GM18498 (cell line): ENCODE measurements around the gene GLI3.

Experiments
- ATAC-seq: cut with Tn5 transposase; IDR thresholded peaks from one replicate; pipeline ENCODE4 v1.9.1; 2021; ENCODE audit warnings: mild to moderate bottlenecking, moderate library complexity; ENCODE audit not compliant: unreplicated experiment

The GLI3 gene

DNA sequence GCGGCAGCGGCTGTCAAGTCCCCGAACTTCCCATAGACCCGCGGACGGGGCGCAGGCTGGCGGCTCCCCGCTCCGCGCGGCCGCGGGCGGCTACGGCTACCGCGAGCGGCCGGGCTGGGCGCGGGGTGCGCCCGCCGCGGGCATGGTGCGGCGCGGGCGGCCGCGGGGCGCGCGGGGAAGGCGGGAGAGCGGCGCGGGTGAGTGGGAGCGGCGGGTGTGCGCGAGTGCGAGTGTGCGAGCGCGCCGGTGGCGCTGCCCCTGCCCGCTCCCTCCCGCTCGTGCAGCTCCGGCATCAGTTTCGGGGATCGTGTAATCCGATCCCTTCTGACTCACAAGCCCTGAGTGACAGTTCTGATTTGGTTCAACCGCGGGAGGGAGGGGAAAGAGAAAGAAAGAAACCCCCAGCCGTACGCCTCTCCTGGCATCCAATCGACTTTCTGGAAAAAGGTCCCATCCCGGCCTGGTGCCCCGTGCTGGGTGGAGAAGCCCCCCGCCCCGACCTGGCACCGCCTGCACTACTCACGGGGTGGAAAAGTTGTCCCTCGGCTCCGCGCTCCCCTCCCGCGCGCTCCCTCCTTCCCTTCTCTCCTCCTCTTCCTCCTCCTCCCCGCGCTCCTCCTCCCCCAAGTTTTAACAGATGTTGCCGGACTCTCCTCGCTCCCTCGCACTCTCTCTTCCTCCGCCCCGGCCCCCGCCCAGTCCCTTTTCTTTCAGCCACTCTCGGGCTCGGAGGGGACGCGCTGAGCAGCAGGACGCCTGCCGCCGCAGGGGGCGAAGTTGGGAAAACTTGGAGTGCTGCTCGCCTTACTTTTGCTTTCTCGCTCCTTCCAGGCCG lies at the start of gene GLI3:
Gene GLI3 (minus strand): TSS at position 234 of the 835 bp plus-strand sequence. CDS start 13,956 bp downstream, outside the sequence.
- ATAC-seq = peak; percentile 73

DNA sequence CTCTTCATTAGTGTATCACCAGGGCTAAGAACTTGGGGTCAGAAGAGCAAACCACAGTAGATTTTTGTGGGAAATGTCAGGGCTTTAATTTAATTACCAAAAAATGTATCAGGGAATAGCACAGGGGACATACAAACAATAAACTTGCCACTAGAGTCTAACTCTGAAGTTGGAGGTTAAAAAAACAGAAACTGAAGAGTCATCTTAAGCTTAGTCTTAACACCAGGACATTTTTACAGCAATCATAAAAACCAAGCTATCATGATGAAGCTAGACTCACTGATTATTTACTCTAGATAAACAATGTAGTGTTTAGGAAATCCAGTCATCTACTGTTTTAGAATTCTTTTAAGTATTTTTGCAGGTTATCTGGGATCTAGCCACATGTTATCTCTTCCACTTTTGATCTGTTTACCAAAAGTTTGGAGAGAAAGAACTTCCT lies 48.4 kb upstream of the GLI3 start:
- no peak for ATAC-seq

DNA sequence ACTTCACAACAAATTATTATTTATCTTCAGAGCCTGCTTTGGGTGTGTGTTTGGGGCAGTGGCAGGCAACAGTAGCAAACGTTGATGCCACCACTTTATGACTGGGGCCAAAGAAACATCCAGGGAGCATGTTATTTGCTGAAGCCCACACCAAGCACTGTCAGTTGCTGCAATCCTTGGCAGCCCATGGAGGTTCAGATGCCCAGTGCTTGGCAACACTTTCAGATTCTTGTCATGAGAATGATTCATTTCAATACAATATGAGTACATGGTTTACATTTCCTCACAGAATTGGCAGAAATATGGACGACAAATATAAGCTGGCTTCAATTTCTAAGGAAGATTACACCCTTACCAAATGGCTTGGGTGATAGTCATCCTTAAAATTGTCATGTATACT lies 46.5 kb upstream of the GLI3 start:
- no peak for ATAC-seq

DNA sequence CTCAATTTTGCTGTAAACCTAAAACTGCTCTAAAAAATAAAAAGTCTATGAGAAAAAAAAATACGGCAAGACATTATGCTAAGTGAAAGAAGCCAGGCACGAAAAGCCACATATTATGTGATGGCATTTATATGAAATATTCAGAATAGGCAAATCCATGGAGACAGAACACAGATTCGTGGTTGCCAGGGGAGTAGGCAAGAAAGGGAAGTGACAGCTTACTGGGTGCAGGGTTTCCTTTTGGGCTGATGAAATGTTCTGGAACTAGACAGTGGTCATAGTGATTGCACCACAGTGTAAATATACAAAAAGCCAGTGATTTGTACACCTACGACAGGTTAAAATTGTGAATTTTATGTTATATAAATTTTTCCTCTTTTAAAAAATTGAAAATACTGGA lies 41.3 kb upstream of the GLI3 start:
- ATAC-seq = no peak

DNA sequence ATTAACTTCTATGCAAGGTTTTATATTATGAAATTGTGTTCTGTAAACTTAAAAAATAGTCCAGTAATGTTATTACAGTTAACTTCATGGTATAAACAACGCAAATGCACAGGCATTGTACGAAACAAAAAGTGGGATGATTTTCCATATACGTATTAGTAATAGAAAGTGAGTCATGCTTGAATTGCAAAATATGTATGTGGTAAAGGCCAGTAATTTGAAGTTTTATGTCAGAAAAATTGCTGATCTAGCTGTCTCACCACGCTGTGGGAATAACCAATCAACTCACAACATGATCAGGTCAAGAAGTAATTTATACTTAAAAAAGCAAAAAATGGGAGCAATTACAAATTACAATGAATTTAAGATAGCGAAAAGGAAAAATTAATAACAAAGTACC lies 37.0 kb upstream of the GLI3 start:
- no peak for ATAC-seq

DNA sequence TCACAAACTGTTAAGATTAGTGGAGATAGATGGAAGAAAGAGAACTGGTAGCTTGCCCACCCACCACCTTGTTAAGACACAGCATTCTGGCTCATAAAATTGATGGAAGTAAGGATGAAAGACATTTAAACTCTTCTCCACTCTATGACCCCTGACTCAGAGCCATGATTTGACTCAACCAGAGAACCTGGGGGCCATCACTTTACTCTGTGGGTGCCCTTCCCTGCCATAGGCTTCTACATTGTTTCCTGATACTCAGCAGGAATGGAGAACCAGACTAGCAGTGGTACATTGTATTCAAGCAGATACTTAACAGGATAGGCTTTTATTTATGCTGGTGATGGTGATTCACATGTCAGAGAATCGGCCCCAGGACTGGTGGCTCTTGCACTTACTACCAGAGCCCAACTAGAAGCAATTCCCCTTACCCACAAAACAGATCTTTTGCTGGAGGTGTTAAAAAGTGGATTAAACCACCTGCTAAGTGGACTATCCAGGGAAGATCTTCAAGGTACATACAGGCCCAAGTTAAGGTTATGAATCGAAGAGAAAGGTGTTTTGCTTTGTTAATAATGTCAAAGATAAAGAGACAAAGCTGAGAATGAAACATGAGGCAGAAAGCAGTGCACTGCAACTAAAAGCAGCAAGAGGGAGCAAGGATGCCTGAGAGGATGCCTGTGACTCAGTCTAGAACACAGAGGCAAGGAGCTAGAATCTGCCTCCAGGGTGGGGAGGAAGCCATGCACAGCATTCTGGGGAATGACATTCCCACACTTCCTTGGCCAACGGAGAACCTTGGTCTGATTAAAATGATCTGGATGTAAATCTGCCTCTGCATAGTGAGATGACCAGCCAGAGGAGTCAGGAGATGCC lies 36.0 kb upstream of the GLI3 start:
- ATAC-seq = no peak

DNA sequence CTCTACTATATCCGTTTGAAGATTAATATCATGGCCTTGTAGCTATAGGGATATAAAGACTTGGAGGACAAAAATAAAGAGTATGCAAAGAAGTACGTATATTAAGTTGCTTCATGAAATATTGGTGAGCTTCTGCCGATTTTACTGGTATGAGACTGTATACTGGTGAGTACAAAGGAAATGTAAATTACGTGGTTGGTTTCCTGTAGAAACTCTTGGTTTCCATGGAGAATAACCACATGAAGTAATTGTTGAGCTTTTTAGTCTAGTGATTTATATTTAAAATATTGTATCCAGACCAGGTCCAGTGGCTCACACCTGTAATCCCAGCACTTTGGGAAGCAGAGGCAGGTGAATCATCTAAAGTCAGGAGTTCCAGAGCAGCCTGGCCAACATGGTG lies 32.2 kb upstream of the GLI3 start:
- no peak for ATAC-seq

DNA sequence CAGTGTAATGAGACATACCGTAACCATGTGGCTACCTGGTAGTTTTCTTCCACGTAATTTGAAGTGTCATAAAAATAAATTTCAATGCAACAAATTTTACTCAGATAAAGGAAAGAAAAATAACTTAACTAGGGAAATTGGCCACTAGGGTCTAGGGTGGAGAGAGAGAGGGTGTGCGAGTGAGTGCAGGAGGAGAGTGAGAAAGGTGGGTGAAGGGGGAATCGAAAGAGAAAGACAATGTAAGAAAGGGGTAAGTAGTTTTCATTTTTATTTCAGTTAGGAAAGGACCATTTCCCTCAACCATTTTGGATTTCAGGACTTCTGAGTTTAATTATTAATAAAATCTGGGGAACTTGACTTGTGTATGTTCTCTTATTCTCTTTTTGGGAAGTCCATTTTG lies 27.7 kb upstream of the GLI3 start:
- no peak for ATAC-seq

DNA sequence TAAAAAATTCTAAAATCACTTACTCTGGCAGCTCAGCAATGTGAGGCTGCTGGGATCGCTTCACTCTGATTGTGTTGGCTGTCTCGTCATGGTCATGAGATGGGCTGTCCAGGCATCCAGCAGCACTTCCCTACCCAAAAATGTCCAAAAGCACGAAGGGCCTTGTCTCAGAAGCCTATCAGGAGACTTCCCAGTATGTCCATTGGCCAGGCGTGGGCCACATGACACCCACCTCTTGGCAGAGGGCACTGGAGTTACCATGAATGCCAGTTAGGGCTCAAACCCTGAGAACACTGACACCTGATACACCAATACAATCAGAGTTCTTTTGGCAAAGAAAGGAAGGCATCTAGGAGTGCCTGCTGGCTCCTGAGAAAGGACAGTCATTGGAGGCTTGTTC lies 27.0 kb upstream of the GLI3 start:
- ATAC-seq = no peak

DNA sequence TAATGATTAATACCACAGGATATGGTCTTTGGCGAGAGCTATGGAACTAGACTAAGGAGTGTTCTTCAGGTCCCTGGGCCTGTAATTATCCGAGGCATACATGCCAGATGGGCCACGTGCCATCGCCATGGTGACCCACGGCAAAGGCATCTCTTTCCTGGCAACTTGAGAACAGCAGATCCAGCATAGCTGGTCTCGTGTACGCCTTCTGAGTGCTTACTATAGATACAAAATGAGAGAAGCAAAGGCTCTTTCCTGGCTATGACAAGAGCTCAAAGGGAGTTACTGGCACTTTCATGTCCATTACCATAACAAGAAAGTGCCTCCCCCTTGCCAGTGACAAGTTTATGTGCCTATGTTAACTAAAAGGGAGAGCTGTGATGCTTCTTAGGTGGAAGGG lies 26.0 kb upstream of the GLI3 start:
- no peak for ATAC-seq

DNA sequence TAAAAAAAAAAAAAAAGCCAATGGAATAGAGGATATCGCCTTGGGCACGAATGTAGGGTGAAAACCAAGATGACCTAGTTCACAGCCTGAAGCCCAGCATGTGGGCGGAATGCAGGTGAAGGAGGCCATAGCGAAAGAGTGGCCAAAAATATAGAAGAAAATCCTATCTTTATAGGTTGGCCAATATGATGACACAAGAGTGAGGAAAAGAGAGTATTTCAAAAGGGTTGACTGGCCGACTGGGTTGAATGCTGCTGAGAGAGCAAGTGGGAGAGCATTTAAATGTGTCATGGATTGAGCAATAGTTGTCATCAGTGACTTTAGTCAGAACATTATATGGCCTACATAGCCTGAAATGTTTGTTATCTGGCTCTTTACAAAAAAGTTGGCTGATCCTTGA lies 17.2 kb upstream of the GLI3 start:
- no peak for ATAC-seq

DNA sequence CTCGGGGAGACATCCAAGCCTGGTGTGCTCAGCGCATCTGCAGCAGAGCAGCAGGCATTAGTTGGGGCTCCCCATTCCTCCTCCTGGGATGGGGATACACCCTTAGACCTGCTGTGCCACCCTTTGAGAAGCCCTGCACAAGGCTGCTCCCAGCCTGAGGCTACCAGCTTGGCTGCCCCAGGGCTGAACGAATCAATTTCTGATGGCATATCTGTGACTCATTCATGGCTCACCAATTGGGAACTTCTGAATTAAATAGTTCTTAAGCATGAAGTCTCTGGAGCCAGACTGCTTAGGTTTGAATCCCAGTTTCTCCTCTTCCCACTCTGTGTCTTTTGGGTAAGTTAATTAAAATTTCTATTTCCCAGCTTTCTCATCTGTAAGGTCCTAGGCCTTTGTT lies 16.3 kb upstream of the GLI3 start:
- ATAC-seq = no peak

DNA sequence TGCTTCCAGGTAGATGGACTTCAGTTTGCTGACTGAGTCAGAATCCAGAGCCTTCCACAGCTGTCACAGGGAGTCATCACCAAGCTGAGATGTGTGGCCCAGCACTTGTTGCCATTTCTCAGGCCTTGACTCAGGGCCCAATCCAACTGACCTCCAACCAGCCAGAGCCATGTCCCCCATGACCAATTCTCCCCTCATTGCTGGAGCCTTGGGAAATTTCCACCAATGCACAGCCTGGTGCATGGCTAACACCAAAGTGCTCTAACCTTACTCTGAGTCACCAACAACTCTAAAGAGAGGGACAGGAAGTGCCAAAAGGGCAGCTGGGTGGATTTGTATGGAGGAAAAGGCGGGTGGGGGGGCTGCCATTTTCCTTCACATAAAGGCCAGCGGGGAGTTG lies 13.4 kb upstream of the GLI3 start:
- no peak for ATAC-seq

DNA sequence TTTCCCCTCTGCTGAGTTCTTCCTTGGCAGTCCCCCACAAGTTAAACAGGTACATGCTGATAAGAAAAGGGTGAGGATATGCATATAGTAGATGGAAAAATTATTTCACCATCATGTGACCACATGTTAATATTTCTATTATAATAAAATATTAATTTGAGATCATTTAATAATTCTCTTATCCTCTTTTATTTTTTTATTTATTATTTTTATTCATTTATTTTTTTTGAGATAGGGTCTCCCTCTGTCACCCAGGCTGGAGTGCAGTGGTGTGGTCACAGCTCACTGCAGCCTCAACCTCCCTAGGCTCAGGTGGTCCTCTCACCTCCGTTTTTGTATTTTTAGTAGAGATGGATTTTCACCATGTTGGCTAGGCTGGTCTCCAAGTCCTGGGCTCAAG lies 11.6 kb upstream of the GLI3 start:
- no peak for ATAC-seq

DNA sequence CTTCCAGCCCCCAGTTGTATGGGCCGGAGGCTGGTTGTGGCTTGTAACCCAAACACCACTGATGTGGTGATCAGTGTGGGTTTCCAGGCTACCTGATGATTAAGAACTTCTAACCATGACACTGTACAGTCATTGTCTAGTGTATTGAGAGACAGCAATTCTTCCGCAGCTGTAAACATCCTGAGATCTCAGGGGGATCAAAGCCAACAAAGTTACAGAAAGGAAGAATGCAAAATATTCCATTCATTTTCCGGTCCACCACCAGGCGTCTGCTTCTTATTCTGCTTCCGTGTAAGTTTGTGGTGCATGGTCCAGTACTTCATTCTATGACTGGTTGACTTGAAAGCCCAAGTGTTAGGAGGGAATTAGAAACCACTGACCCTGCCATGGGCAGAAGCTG lies 10.3 kb upstream of the GLI3 start:
- no peak for ATAC-seq

DNA sequence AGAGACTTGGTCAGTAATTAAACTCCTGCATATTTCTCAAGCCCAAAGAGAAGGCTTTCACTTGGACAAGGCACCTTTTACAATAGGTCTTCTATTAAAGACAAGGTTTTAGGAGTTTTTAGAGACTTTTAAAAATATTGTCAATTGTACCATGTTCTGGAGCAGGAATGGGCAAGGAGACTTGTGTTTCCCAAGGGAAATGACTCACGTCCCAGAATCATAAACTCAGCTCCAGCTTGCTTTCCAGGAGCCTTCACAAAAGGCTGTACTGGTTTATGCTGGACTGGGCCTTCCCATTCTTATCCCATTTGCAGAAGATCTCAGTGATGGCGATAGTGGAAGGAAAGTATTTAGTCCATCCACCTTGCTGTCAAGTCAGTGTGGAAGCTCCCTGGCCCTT lies 7.8 kb upstream of the GLI3 start:
- no peak for ATAC-seq

DNA sequence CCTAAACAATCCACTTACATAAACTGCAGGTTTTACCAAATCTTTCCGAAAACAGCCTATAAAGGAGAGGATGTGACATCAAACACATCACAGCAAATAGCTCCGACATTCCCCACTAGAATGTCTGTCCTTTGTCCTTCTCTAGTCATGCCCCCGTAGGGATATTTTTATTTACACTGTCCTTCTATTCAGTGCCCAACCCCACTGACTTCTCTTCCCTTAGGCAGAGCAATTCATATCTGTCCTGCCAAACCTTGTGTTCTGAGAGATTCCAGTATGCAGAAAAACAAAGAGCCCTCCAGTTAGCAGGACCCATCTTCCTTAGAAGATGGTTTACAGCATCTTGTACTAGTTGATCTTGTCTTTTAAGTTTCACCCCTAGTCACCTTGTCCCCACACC lies 5.4 kb upstream of the GLI3 start:
- no peak for ATAC-seq

DNA sequence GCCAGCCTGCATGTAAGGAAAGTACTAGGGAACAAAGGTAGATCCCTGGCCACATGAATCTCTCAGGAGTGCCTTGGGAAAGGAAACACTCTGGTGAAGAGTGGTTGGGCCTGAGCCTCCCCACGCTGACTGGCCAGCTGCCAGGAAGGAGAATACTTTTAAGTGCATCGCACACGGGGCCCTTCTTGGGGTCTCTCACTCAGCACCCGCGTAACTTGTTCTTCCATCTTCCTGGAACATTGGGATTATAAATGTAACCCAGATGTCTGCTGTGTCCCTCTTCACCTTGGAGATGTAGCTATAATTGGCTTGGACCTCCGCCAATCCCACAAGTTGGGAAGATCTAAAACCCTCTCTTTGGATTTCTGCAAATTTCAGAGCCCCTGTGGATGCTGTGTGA lies 4.4 kb upstream of the GLI3 start:
- no peak for ATAC-seq

DNA sequence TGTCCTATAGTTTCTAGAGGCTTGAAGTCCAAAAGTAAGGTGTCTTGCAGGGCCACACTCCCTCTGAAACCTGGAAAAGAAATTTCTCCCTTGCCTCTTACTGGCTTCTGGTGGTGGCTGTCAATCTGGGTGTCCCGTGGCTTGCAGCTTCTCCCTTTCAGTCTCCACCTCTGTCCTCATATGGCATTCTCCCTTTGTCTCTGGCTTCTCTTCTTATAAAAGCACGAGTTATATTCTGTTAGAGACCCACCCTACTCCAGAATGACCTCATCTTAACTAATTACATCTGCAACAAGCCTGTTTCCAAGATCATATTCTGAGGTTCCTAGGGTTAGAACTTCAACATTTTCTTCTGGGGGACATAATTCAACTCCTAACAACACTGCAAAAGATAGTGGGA lies 3.4 kb upstream of the GLI3 start:
- ATAC-seq = no peak

DNA sequence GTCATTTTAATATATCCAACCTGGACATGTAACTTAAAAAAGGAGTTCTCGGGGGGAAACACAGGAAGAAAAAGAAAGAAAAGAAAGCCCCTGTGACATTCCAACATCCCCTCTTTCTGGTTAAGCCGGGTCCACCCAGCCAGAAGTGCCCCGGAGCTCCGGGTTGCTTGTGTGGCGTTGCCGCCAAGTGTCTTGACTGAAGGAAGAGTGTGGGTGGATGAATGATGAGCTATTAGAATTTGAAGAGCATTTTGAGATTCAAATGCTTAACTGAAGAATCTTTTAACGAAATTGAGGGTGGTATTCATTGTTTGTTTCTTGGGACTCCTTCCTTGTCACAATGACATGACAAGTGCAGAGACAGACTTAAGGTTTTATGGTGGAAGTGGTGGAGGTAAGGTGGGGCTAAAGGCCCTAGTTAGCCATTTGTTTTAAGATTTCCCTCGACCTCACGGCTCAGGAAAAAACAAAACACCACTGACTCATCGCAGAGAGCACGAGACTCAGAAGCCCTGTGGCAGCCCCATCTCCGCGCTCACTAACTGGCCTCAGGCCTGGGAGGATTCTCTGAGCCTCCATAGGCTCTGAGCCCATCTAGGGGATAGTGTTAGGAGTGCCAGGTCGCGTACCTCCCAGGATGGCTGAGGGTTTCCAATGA lies 1.8 kb upstream of the GLI3 start:
- no peak for ATAC-seq

DNA sequence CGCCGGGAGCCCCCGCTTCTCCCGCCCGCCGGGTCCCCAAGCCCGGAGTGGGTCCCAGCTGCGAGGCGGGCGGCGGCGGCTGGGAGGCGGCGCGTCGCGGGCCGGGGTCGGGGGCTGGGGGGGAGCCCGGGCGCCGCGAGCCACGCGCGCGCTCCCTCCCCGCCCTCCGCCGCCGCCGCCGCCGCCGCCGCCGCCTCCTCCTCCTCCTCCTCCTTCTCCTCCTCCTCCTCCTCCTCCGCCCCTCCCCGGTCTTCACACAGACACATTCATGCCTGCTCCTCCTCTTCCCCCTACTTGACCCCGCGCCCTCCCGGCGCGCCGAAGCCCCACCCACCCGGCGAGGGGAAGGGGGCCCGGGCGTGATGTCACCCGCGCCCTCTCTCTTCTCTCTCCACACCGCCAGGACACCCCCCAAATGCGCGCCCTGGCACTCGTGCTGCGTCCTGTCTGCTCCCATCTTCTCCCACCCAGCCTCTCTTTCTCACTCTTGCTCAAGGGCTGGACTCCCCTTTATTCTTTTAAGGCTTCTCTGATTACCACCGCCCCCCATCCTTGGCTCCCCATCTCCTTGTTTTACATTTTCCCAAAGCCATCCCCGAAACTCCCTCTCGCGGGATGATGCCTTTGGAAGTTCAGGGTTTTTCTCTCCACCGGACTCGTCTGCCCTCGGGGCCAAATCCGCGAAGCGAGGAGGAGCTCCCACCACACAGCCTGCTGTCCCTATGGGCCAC lies 967 bp upstream of the GLI3 start:
- ATAC-seq = peak; percentile 7
